ENCODE data around the gene C22orf39.

- TF ChIP-seq CTCF (IDR thresholded peaks at IDR 0.05; ENCODE audit: insufficient read depth, low read length, poor library complexity, severe bottlenecking), result no peak
- no peak for TF ChIP-seq EZH2phosphoT487 (conservative IDR thresholded peaks at IDR 0.05; ENCODE audit: low read length)
These were observed 50.4 kb downstream of the C22orf39 start for GRCh38 chr22:19396934-19397733.
